HG03432 (cell line): ENCODE measurements around the gene SP140.
"Not testable (repeated sequence)": the region's sequence is repeated elsewhere in the genome, so short reads cannot be mapped to it uniquely, and the experiment has no call there.

Source experiments
- ATAC-seq: cut with Tn5 transposase; IDR thresholded peaks from one replicate; pipeline ENCODE4 v1.9.1; 2021; ENCODE audit warnings: mild to moderate bottlenecking, moderate library complexity; ENCODE audit not compliant: unreplicated experiment

The SP140 gene

GRCh38 chr2:230282936-230283335 is 57.4 kb downstream of the SP140 start:
- no peak for ATAC-seq

- no peak for ATAC-seq
Observed at GRCh38 chr2:230286048-230286447, 60.5 kb downstream of the SP140 start.

- ATAC-seq = not testable (repeated sequence)
Observed at GRCh38 chr2:230289311-230289710, 63.8 kb downstream of the SP140 start.

GRCh38 chr2:230295192-230295591 is 69.7 kb downstream of the SP140 start:
- ATAC-seq = no peak

- ATAC-seq = no peak
Observed at GRCh38 chr2:230296917-230297316, 71.4 kb downstream of the SP140 start.

GRCh38 chr2:230299618-230300017 is 74.1 kb downstream of the SP140 start:
- ATAC-seq = no peak

- ATAC-seq = no peak
Observed at GRCh38 chr2:230305416-230306275, 80.1 kb downstream of the SP140 start.

GRCh38 chr2:230306474-230306873 is 80.9 kb downstream of the SP140 start:
- ATAC-seq = no peak

GRCh38 chr2:230307485-230307884 is 81.9 kb downstream of the SP140 start:
- ATAC-seq = no peak

- no peak for ATAC-seq
Observed at GRCh38 chr2:230308402-230309000, 83.0 kb downstream of the SP140 start.

- not testable (repeated sequence) for ATAC-seq
Observed at GRCh38 chr2:230310792-230311191, 85.3 kb downstream of the SP140 start.

GRCh38 chr2:230311634-230312033 is 86.1 kb downstream of the SP140 start:
- ATAC-seq = not testable (repeated sequence)

GRCh38 chr2:230312638-230313037 is 87.1 kb downstream of the SP140 start:
- no peak for ATAC-seq

GRCh38 chr2:230317366-230317765 is 91.8 kb downstream of the SP140 start:
- ATAC-seq = no peak

GRCh38 chr2:230318190-230319121 is 92.9 kb downstream of the SP140 start:
- peak; percentile 42 for ATAC-seq

GRCh38 chr2:230319211-230319862 is 93.8 kb downstream of the SP140 start:
- peak; percentile 91 for ATAC-seq

GRCh38 chr2:230321031-230321430 is 95.5 kb downstream of the SP140 start:
- ATAC-seq = no peak

- ATAC-seq = no peak
Observed at GRCh38 chr2:230322561-230323384, 97.2 kb downstream of the SP140 start.

GRCh38 chr2:230323385-230324106 is 98.0 kb downstream of the SP140 start:
- ATAC-seq = no peak
